ENCODE results near the gene UBE3B.

GRCh38 chr12:109531411-109531810, 54.0 kb downstream of the UBE3B start:
- no peak for TF ChIP-seq EZH2 (IDR thresholded peaks at IDR 0.05; ENCODE audit: low read length, missing control alignments)
- TF ChIP-seq, protein P1, sequence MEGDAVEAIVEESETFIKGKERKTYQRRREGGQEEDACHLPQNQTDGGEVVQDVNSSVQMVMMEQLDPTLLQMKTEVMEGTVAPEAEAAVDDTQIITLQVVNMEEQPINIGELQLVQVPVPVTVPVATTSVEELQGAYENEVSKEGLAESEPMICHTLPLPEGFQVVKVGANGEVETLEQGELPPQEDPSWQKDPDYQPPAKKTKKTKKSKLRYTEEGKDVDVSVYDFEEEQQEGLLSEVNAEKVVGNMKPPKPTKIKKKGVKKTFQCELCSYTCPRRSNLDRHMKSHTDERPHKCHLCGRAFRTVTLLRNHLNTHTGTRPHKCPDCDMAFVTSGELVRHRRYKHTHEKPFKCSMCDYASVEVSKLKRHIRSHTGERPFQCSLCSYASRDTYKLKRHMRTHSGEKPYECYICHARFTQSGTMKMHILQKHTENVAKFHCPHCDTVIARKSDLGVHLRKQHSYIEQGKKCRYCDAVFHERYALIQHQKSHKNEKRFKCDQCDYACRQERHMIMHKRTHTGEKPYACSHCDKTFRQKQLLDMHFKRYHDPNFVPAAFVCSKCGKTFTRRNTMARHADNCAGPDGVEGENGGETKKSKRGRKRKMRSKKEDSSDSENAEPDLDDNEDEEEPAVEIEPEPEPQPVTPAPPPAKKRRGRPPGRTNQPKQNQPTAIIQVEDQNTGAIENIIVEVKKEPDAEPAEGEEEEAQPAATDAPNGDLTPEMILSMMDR (conservative IDR thresholded peaks at IDR 0.05 in 1 of 2, IDR thresholded peaks at IDR 0.05 in 1 of 2; ENCODE audit: low read depth in 1 of 2, low read length in 2 of 2): no peak

Data from fibroblast of lung (primary cell).